ENCODE data around the gene NOTCH4.

- TF ChIP-seq TBP (optimal IDR thresholded peaks at IDR 0.05; ENCODE audit: low read depth, low read length) = no peak
- no peak for TF ChIP-seq CTCF (IDR thresholded peaks at IDR 0.05 in 2 of 3, conservative IDR thresholded peaks at IDR 0.05 in 1 of 3; ENCODE audit: insufficient read depth in 2 of 3, low read depth in 1 of 3, low read length in 3 of 3)
- no peak for TF ChIP-seq MAZ (CRISPR knock-in tag; conservative IDR thresholded peaks at IDR 0.05 in 1 of 2, IDR thresholded peaks at IDR 0.05 in 1 of 2)
Observed at GRCh38 chr6:32222333-32223230, 1.3 kb downstream of the NOTCH4 start.

All from K562 (cell line).